GM12878 (cell line): ENCODE measurements around the gene ANK2. TPM values are rescaled to one million over a fixed set of nuclear protein-coding genes. Genes with fewer than 3 reads are reported as not detected.

Source experiments
- ATAC-seq: fragments of 200-7000 bp; cut with Tn5 transposase; 3 replicates; pipeline ENCODE4 v1.9.1; 2020; ENCODE audit warnings: mild to moderate bottlenecking, moderate library complexity
- BruUV-seq: library from RNA; stranded (reverse); fragments of 400-500 nt; replicated peaks from 2 replicates; lab custom pipeline; 2021; lab: Mats Ljungman, UMichigan
- CTCF ChIA-PET: fragments of 300-600 bp; sonication (Branson Sonifier 250); formaldehyde crosslinking; extraction: SDS; loops from one replicate; lab custom pipeline; 2021; ENCODE audit warnings: inconsistent platforms; lab: Yijun Ruan, JAX
- POLR2A ChIA-PET: fragments of 350-600 bp; formaldehyde crosslinking; extraction: SDS; loops from one replicate; lab custom pipeline; 2021; ENCODE audit warnings: inconsistent platforms; lab: Charles Lee
- RAD21 ChIA-PET: fragments of 300-600 bp; sonication (Branson Sonifier 250); formaldehyde crosslinking; loops from one replicate; lab custom pipeline; 2023; ENCODE audit warnings: antibody characterized with exemption; ENCODE audit not compliant: unreplicated experiment; lab: Charles Lee
- SMC1A ChIA-PET: fragments of 300-600 bp; sonication (Branson Sonifier 250); formaldehyde crosslinking; loops from one replicate; lab custom pipeline; 2023; ENCODE audit not compliant: unreplicated experiment, uncharacterized antibody; lab: Charles Lee
- DNase-seq: peaks from one replicate; pipeline ENCODE4 v3.0.0-alpha.2; 2011; ENCODE audit warnings: low read depth, low spot score
- FAIRE-seq: peaks from 3 replicates; lab custom pipeline; 2011; peaks lifted over from hg19 to GRCh38; lab: Jason Lieb, UNC
- H2AFZ ChIP-seq: 2 replicates; pipeline ENCODE4 v1.6.0; 2011; ENCODE audit warnings: low read depth, low read length, control low read depth; ENCODE audit not compliant: control insufficient read depth
- H3K27ac ChIP-seq: 2 replicates; pipeline ENCODE4 v1.5.1; 2011; ENCODE audit warnings: control low read depth; ENCODE audit not compliant: control insufficient read depth, insufficient read depth
- H3K27me3 ChIP-seq, 2 experiments: replicated peaks in 1 of 2; 2 replicates each; pipeline versions ENCODE4 v1.6.0 to v1.6.1; 2011; ENCODE audit warnings: low read length in 1 of 2; ENCODE audit not compliant: control insufficient read depth in 2 of 2, insufficient read depth in 2 of 2
- H3K36me3 ChIP-seq, 2 experiments: 2 replicates each; pipeline ENCODE4 v1.5.1; 2011; ENCODE audit warnings: low read length in 1 of 2; ENCODE audit not compliant: control insufficient read depth in 2 of 2, insufficient read depth in 2 of 2
- H3K4me1 ChIP-seq: 2 replicates; pipeline ENCODE4 v1.6.1; 2011; ENCODE audit warnings: mild to moderate bottlenecking, low read length, moderate library complexity, mixed read lengths; ENCODE audit not compliant: control insufficient read depth, insufficient read depth
- H3K4me2 ChIP-seq: 2 replicates; pipeline ENCODE4 v1.6.0; 2011; ENCODE audit warnings: control low read depth; ENCODE audit not compliant: control insufficient read depth, insufficient read depth
- H3K4me3 ChIP-seq: fragments of 200-600 bp; sonication (generic); 2 replicates; pipeline ENCODE4 v1.5.1; 2016
- H3K79me2 ChIP-seq: 2 replicates; pipeline ENCODE4 v1.6.0; 2011; ENCODE audit warnings: low read length; ENCODE audit not compliant: control insufficient read depth, insufficient read depth
- H3K9ac ChIP-seq: 2 replicates; pipeline ENCODE4 v1.8.0; 2011; ENCODE audit warnings: low read length, control low read depth, mixed read lengths; ENCODE audit not compliant: control insufficient read depth, insufficient read depth
- H3K9me3 ChIP-seq: replicated peaks from 3 replicates; pipeline ENCODE4 v1.5.1; 2011; ENCODE audit warnings: mild to moderate bottlenecking, low read length; ENCODE audit not compliant: control insufficient read depth, insufficient read depth
- H4K20me1 ChIP-seq: 2 replicates; pipeline ENCODE4 v1.6.0; 2011; ENCODE audit not compliant: control insufficient read depth, insufficient read depth
- BCL11A ChIP-seq: IDR thresholded peaks from 2 replicates; pipeline ENCODE4 v1.6.1; 2011; ENCODE audit warnings: low read depth, low read length
- CBX3 ChIP-seq: fragments of 200-600 bp; sonication (generic); IDR thresholded peaks from 2 replicates; pipeline ENCODE4 v1.6.1; 2016; ENCODE audit warnings: low read depth, borderline replicate concordance
- CBX5 ChIP-seq: sonication (generic); IDR thresholded peaks from 2 replicates; pipeline ENCODE4 v1.6.1; 2016; ENCODE audit warnings: low read depth, moderate library complexity, mild to moderate bottlenecking, inconsistent platforms
- CHD4 ChIP-seq: fragments of 200-600 bp; sonication (generic); IDR thresholded peaks from 2 replicates; pipeline ENCODE4 v1.6.1; 2016; ENCODE audit warnings: mild to moderate bottlenecking
- CREM ChIP-seq: IDR thresholded peaks from 2 replicates; pipeline ENCODE4 v1.6.1; 2014; ENCODE audit warnings: antibody characterized with exemption, low read depth
- ESRRA ChIP-seq: IDR thresholded peaks from 2 replicates; pipeline ENCODE4 v1.6.1; 2012; ENCODE audit warnings: mild to moderate bottlenecking, low read length, improper control_type of control experiment
- FOXK2 ChIP-seq: fragments of 450-650 bp; IDR thresholded peaks from 2 replicates; pipeline ENCODE4 v1.6.1; 2017; ENCODE audit warnings: mild to moderate bottlenecking, moderate library complexity
- GATAD2B ChIP-seq: fragments of 450-650 bp; conservative IDR thresholded peaks from 2 replicates; pipeline ENCODE4 v1.6.1; 2017; ENCODE audit warnings: low read depth, mild to moderate bottlenecking, moderate library complexity
- HDAC6 ChIP-seq: fragments of 200-600 bp; sonication (generic); IDR thresholded peaks from one replicate; pipeline ENCODE4 v1.8.0; 2017; ENCODE audit warnings: antibody characterized with exemption; ENCODE audit not compliant: unreplicated experiment
- IKZF1 ChIP-seq: fragments of 450-650 bp; conservative IDR thresholded peaks from 2 replicates; pipeline ENCODE4 v1.6.1; 2017; ENCODE audit warnings: antibody characterized with exemption, mild to moderate bottlenecking
- LARP7 ChIP-seq: fragments of 450-650 bp; IDR thresholded peaks from 2 replicates; pipeline ENCODE4 v1.6.1; 2017; ENCODE audit warnings: mild to moderate bottlenecking
- MEF2B ChIP-seq: fragments of 450-650 bp; IDR thresholded peaks from 2 replicates; pipeline ENCODE4 v1.6.1; 2018; ENCODE audit warnings: mild to moderate bottlenecking, moderate library complexity; ENCODE audit not compliant: partially characterized antibody, poor library complexity, severe bottlenecking
- NBN ChIP-seq: fragments of 450-650 bp; IDR thresholded peaks from 2 replicates; pipeline ENCODE4 v1.6.1; 2016
- PBX3 ChIP-seq: IDR thresholded peaks from 2 replicates; pipeline ENCODE4 v1.6.1; 2011; ENCODE audit warnings: mild to moderate bottlenecking, low read depth, low read length, moderate library complexity; ENCODE audit not compliant: insufficient replicate concordance
- RUNX3 ChIP-seq: IDR thresholded peaks from 2 replicates; pipeline ENCODE4 v1.6.1; 2012; ENCODE audit warnings: low read length, inconsistent platforms
- SMAD5 ChIP-seq: IDR thresholded peaks from 2 replicates; pipeline ENCODE4 v1.6.1; 2016; ENCODE audit warnings: antibody characterized with exemption, low read depth
- SRF ChIP-seq, 2 experiments: IDR thresholded peaks; 2 replicates each; pipeline ENCODE4 v1.6.1; 2011; ENCODE audit warnings: low read depth in 2 of 2, low read length in 2 of 2, mild to moderate bottlenecking in 1 of 2, moderate library complexity in 1 of 2
- TAF1 ChIP-seq: IDR thresholded peaks from 2 replicates; pipeline ENCODE4 v1.6.1; 2011; ENCODE audit warnings: mild to moderate bottlenecking, low read depth, low read length, borderline replicate concordance
- TCF3 ChIP-seq: IDR thresholded peaks from 2 replicates; pipeline ENCODE4 v1.6.1; 2012; ENCODE audit warnings: low read depth, mild to moderate bottlenecking, low read length, borderline replicate concordance; ENCODE audit not compliant: insufficient read depth
- ZBED1 ChIP-seq: IDR thresholded peaks from 2 replicates; pipeline ENCODE4 v1.6.1; 2016; ENCODE audit warnings: borderline replicate concordance
- ZNF207 ChIP-seq: fragments of 450-650 bp; IDR thresholded peaks from 2 replicates; pipeline ENCODE4 v1.6.1; 2014; ENCODE audit warnings: antibody characterized with exemption, mild to moderate bottlenecking, borderline replicate concordance
- ZNF622 ChIP-seq: fragments of 450-650 bp; IDR thresholded peaks from 2 replicates; pipeline ENCODE4 v1.6.1; 2017; ENCODE audit warnings: mild to moderate bottlenecking, inconsistent platforms
- WGBS: methylation state at CpG from one replicate; pipeline ENCODE4 v1.1.6; 2016; ENCODE audit warnings: low lambda C conversion rate; ENCODE audit not compliant: insufficient replicate concordance, insufficient coverage; ENCODE audit errors: missing lambda C conversion rate; 5-methylcytosine and 5-hydroxymethylcytosine counted together
- in situ Hi-C: fragments of 300-500 bp; cut with MboI; formaldehyde crosslinking; loops from 9 replicates; pipeline ENCODE4 v1.14.3; 2018; ENCODE audit warnings: mixed read lengths
- intact Hi-C: fragments of 100-400 bp; cut with micrococcal nuclease; formaldehyde crosslinking; loops from one replicate; pipeline ENCODE4 v1.14.2; 2022; ENCODE audit not compliant: unreplicated experiment
- polyA plus RNA-seq, 11 experiments: library from polyadenylated mRNA; depleted of rRNA in 4 of 11; unstranded in 6 of 11; stranded (reverse) in 5 of 11; fragments of >200 nt; fragmentation: Nextera tagmentation in 4 of 11; fragmentation: Illumina TruSeq in 1 of 11; extraction: Ambion mirVana in 4 of 11; extraction: Trizol in 1 of 11; gene quantifications; 1 replicate in 1 of 11; 2 replicates in 10 of 11; pipeline versions ENCODE4 v1.2.1 to v1.2.3, GENCODE V29; 2011 to 2016; ENCODE audit warnings: inconsistent platforms in 2 of 11, missing spikeins in 2 of 11, low read depth in 1 of 11
- total RNA-seq, 4 experiments: library from RNA; depleted of rRNA in 3 of 4; stranded (reverse); fragments of >200 nt in 3 of 4; fragmentation: Illumina TruSeq in 1 of 4; extraction: Trizol in 1 of 4; gene quantifications; 2 replicates each; pipeline versions ENCODE4 v1.2.1 to v1.2.3, GENCODE V29; 2013 to 2021
- TF ChIP-seq, protein P1 (sequence below): fragments of 450-650 bp; IDR thresholded peaks from 2 replicates; pipeline ENCODE4 v1.6.1; 2017; ENCODE audit warnings: mild to moderate bottlenecking, low read depth, inconsistent platforms; ENCODE audit not compliant: poor library complexity, severe bottlenecking
- TF ChIP-seq, protein P2 (sequence below): fragments of 450-650 bp; IDR thresholded peaks from 2 replicates; pipeline ENCODE4 v1.6.1; 2016; ENCODE audit warnings: mild to moderate bottlenecking

ANK2 gene
- total and polyA plus RNA-seq, 10 of the 15 experiments (the other 5 are each of a cell fraction or from before 2014, with no cell fraction given) = 1.6 to 13.0 (median 4.1) TPM

- TF ChIP-seq PBX3 (no peak), MEF2B (no peak), IKZF1 (no peak), CHD4 (no peak), NBN (no peak), ESRRA (no peak), CBX5 (no peak), CBX3 (no peak)
- TF ChIP-seq, protein P1, sequence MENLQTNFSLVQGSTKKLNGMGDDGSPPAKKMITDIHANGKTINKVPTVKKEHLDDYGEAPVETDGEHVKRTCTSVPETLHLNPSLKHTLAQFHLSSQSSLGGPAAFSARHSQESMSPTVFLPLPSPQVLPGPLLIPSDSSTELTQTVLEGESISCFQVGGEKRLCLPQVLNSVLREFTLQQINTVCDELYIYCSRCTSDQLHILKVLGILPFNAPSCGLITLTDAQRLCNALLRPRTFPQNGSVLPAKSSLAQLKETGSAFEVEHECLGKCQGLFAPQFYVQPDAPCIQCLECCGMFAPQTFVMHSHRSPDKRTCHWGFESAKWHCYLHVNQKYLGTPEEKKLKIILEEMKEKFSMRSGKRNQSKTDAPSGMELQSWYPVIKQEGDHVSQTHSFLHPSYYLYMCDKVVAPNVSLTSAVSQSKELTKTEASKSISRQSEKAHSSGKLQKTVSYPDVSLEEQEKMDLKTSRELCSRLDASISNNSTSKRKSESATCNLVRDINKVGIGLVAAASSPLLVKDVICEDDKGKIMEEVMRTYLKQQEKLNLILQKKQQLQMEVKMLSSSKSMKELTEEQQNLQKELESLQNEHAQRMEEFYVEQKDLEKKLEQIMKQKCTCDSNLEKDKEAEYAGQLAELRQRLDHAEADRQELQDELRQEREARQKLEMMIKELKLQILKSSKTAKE = no peak
Measured at GRCh38 chr4:113339430-113339813, 290.0 kb downstream of the ANK2 start (continued).

DNA sequence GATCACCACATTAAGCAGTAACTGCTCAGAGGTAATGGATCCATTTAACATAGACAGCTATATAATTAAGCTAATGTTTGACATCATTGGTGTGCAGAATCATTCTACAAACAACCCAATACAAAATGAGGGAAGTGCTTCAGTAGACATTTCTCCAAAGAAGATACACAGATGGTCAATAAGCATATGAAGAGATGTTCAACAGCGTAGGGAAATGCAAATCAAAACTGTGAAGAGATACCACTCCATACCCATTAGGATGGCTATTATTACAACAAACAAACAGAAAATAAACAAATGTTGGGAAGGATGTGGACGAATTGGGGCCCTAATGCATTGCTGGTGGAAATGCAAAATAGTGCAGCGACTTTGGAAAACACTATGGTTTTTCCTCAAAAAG, 294.6 kb downstream of the ANK2 start:
- Histone ChIP-seq H3K36me3 (no peaks in the 10 kb centered on the region), H4K20me1 (no peaks in the 10 kb centered on the region), H2AFZ (no peak overlapping the region), H3K4me3 (no peak overlapping the region), H3K9ac (no peak overlapping the region), H3K79me2 (no peaks in the 10 kb centered on the region), H3K4me1 (no peaks in the 10 kb centered on the region), H3K4me2 (no peak overlapping the region), H3K27me3 (no peaks in the 10 kb centered on the region), H3K9me3 (no peaks in the 10 kb centered on the region), H3K27ac (no peak overlapping the region)
- CTCF ChIA-PET = interaction anchor here (1.4 kb wide), 1 partner anchor 10 kb away, joined by 6 read pairs; no protein-coding TSS in a partner anchor
- SMC1A ChIA-PET = interaction anchor here (1.0 kb wide), 2 partner anchors 9 to 12 kb away, joined by 3 to 4 read pairs; no protein-coding TSS in a partner anchor
- POLR2A ChIA-PET = interaction anchor here (1.8 kb wide), 1 partner anchor 13 kb away, joined by 3 read pairs; no protein-coding TSS in a partner anchor
- RAD21 ChIA-PET = no interaction called here
- ATAC-seq = no peak
- no peak for DNase-seq
- in situ Hi-C loops = no loop called here
- no TSS peak for BruUV-seq
- WGBS = 67% methylated on average over 3 of the region's 3 CpGs
- TF ChIP-seq GATAD2B (no peak), IKZF1 (no peak), CREM (no peak), ZBED1 (no peak), ZNF207 (no peak), BCL11A (no peak), ZNF622 (no peak), TAF1 (no peak), LARP7 (no peak), CBX3 (no peak), FOXK2 (no peak), SMAD5 (no peak), TCF3 (no peak), HDAC6 (no peak), RUNX3 (no peak), SRF (IDR thresholded peaks at IDR 0.05; ENCODE audit: low read depth in 2 of 2, low read length in 2 of 2) (no peak)
- TF ChIP-seq, protein P2, sequence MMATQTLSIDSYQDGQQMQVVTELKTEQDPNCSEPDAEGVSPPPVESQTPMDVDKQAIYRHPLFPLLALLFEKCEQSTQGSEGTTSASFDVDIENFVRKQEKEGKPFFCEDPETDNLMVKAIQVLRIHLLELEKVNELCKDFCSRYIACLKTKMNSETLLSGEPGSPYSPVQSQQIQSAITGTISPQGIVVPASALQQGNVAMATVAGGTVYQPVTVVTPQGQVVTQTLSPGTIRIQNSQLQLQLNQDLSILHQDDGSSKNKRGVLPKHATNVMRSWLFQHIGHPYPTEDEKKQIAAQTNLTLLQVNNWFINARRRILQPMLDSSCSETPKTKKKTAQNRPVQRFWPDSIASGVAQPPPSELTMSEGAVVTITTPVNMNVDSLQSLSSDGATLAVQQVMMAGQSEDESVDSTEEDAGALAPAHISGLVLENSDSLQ = no peak
- TF ChIP-seq, all 136 proteins: peak for 0
- intact Hi-C loops = no loop called here
- no peak for FAIRE-seq
